Endothelial cell of umbilical vein (primary cell): ENCODE results near the gene PRAMEF5. TPM values are rescaled to one million over a fixed set of nuclear protein-coding genes. Genes with fewer than 3 reads are reported as not detected.
"Not testable (repeated sequence)": the region's sequence is repeated elsewhere in the genome, so short reads cannot be mapped to it uniquely, and the experiment has no call there.

Experiments used
- BruUV-seq: library from RNA; stranded (reverse); fragments of 400-500 nt; replicated peaks from 2 replicates; lab custom pipeline; 2021; lab: Mats Ljungman, UMichigan
- CTCF ChIA-PET: fragments of 300-600, 350-600 bp; sonication (Branson Sonifier 250); formaldehyde crosslinking; loops from one replicate; lab custom pipeline; 2021; ENCODE audit warnings: antibody characterized with exemption, inconsistent platforms; lab: Charles Lee
- POLR2A ChIA-PET: fragments of 300-600, 350-600 bp; sonication (Branson Sonifier 250); formaldehyde crosslinking; loops from one replicate; lab custom pipeline; 2021; ENCODE audit warnings: antibody characterized with exemption, inconsistent platforms; lab: Charles Lee
- DNase-seq: peaks from one replicate; pipeline ENCODE4 v3.0.0-alpha.2; 2011; ENCODE audit warnings: low read depth, low spot score
- FAIRE-seq: peaks from 2 replicates; lab custom pipeline; 2011; peaks lifted over from hg19 to GRCh38; lab: Jason Lieb, UNC
- H2AFZ ChIP-seq: 2 replicates; pipeline ENCODE4 v1.6.0; 2012; ENCODE audit warnings: low read depth, low read length, control low read depth, inconsistent platforms
- H3K27ac ChIP-seq: 2 replicates; pipeline ENCODE4 v1.5.1; 2011; ENCODE audit warnings: low read depth, mild to moderate bottlenecking, control low read depth, low read length, moderate library complexity; ENCODE audit not compliant: insufficient read depth
- H3K27me3 ChIP-seq, 2 experiments: 2 replicates each; pipeline versions ENCODE4 v1.6.0 to v1.6.1; 2011; ENCODE audit warnings: low read length in 2 of 2, mixed read lengths in 1 of 2; ENCODE audit not compliant: control insufficient read depth in 2 of 2, insufficient read depth in 2 of 2
- H3K36me3 ChIP-seq, 2 experiments: 2 replicates in 1 of 2; 3 replicates in 1 of 2; pipeline ENCODE4 v1.5.1; 2011; ENCODE audit warnings: low read length in 2 of 2, mild to moderate bottlenecking in 1 of 2, moderate library complexity in 1 of 2; ENCODE audit not compliant: control insufficient read depth in 2 of 2, insufficient read depth in 2 of 2; ENCODE audit errors: extremely low read depth in 1 of 2
- H3K4me1 ChIP-seq: 3 replicates; pipeline ENCODE4 v1.5.1; 2011; ENCODE audit warnings: mild to moderate bottlenecking, low read length; ENCODE audit not compliant: control insufficient read depth, insufficient read depth; ENCODE audit errors: extremely low read depth
- H3K4me2 ChIP-seq: 2 replicates; pipeline ENCODE4 v1.6.1; 2011; ENCODE audit warnings: low read length, control low read depth, mixed read lengths; ENCODE audit not compliant: insufficient read depth
- H3K4me3 ChIP-seq, 3 experiments: fragments of 200-600 bp in 1 of 3; sonication (generic), shearing (Covaris generic) in 1 of 3; replicated peaks in 1 of 3; 2 replicates each; pipeline ENCODE4 v1.5.1; 2011 to 2016; ENCODE audit warnings: control low read depth in 3 of 3, low read length in 3 of 3, mild to moderate bottlenecking in 2 of 3, inconsistent platforms in 1 of 3, low read depth in 1 of 3, moderate library complexity in 1 of 3; ENCODE audit not compliant: insufficient read depth in 1 of 3
- H3K79me2 ChIP-seq: 2 replicates; pipeline ENCODE4 v1.6.0; 2012; ENCODE audit warnings: low read length, inconsistent platforms; ENCODE audit not compliant: control insufficient read depth, insufficient read depth
- H3K9ac ChIP-seq: replicated peaks from 2 replicates; pipeline ENCODE3; 2011; ENCODE audit warnings: low read length, control low read depth; ENCODE audit not compliant: insufficient read depth; ENCODE audit errors: extremely low read depth
- H3K9me1 ChIP-seq: replicated peaks from 3 replicates; pipeline ENCODE4 v1.6.0; 2011; ENCODE audit warnings: mild to moderate bottlenecking, low read length; ENCODE audit not compliant: control insufficient read depth, insufficient read depth; ENCODE audit errors: extremely low read depth
- H3K9me3 ChIP-seq: replicated peaks from 2 replicates; pipeline ENCODE4 v1.5.1; 2012; ENCODE audit warnings: low read length, inconsistent platforms; ENCODE audit not compliant: control insufficient read depth, insufficient read depth
- H4K20me1 ChIP-seq: replicated peaks from 2 replicates; pipeline ENCODE3; 2011; ENCODE audit warnings: mild to moderate bottlenecking, low read length; ENCODE audit not compliant: control insufficient read depth, insufficient read depth; ENCODE audit errors: extremely low read depth
- CTCF ChIP-seq, 2 donors: IDR thresholded peaks; 1 replicate in 1 of 2; 2 replicates in 1 of 2; pipeline ENCODE4 v1.5.1; 2011; ENCODE audit warnings: low read length in 2 of 2, mild to moderate bottlenecking in 2 of 2, moderate library complexity in 2 of 2, control low read depth in 1 of 2, inconsistent platforms in 1 of 2, low read depth in 1 of 2; ENCODE audit not compliant: insufficient read depth in 1 of 2; ENCODE audit errors: extremely low read depth in 1 of 2
- EZH2 ChIP-seq: IDR thresholded peaks from 2 replicates; pipeline ENCODE4 v1.6.1; 2012; ENCODE audit warnings: borderline replicate concordance, low read depth, mild to moderate bottlenecking, moderate library complexity, low read length, inconsistent platforms; ENCODE audit not compliant: severe bottlenecking
- FOS ChIP-seq: IDR thresholded peaks from 2 replicates; pipeline ENCODE4 v1.6.1; 2011; ENCODE audit warnings: mild to moderate bottlenecking, low read length, moderate library complexity, borderline replicate concordance; ENCODE audit not compliant: insufficient read depth
- GATA2 ChIP-seq: IDR thresholded peaks from 2 replicates; pipeline ENCODE4 v1.7.0; 2011; ENCODE audit warnings: low read depth, mild to moderate bottlenecking, moderate library complexity, mixed read lengths, low read length; ENCODE audit not compliant: insufficient read length, insufficient read depth
- JUN ChIP-seq: IDR thresholded peaks from 2 replicates; pipeline ENCODE4 v1.6.1; 2011; ENCODE audit warnings: borderline replicate concordance, low read depth; ENCODE audit not compliant: insufficient read length, insufficient read depth
- MYC ChIP-seq: IDR thresholded peaks from one replicate; pipeline ENCODE4 v1.6.1; 2011; ENCODE audit warnings: mild to moderate bottlenecking, low read depth, low read length
- POLR2A ChIP-seq: IDR thresholded peaks from 2 replicates; pipeline ENCODE4 v1.6.1; 2012; ENCODE audit warnings: low read depth, mild to moderate bottlenecking, control low read depth, low read length
- POLR2AphosphoS5 ChIP-seq: IDR thresholded peaks from 2 replicates; pipeline ENCODE4 v1.6.1; 2012; ENCODE audit warnings: low read depth, mild to moderate bottlenecking, control low read depth, low read length, moderate library complexity; ENCODE audit not compliant: insufficient read depth
- dilution Hi-C: fragments of 300-500 bp; cut with MboI; formaldehyde crosslinking; loops from one replicate; pipeline ENCODE4 v1.15.0; 2019; ENCODE audit warnings: low sequenced_read_pairs; ENCODE audit not compliant: extremely low pct_ligation_motif_present
- intact Hi-C: fragments of 100-400 bp; cut with micrococcal nuclease; formaldehyde crosslinking; loops from one replicate; pipeline ENCODE4 v1.10.0; 2022
- polyA plus RNA-seq, 4 experiments: library from polyadenylated mRNA; depleted of rRNA in 3 of 4; stranded (reverse) in 3 of 4; unstranded in 1 of 4; fragments of >200 nt; gene quantifications; 2 replicates each; pipeline versions ENCODE4 v1.2.1 to v1.2.3, GENCODE V29; 2011 to 2012; ENCODE audit warnings: missing spikeins in 1 of 4
- total RNA-seq: library from RNA; stranded (reverse); gene quantifications from 2 replicates; pipeline ENCODE4 v1.2.3, GENCODE V29; 2021

PRAMEF5 gene
- total and polyA plus RNA-seq, 2 donors (not counting 3 experiments of a cell fraction or from before 2014, with no cell fraction given): not detected

DNA sequence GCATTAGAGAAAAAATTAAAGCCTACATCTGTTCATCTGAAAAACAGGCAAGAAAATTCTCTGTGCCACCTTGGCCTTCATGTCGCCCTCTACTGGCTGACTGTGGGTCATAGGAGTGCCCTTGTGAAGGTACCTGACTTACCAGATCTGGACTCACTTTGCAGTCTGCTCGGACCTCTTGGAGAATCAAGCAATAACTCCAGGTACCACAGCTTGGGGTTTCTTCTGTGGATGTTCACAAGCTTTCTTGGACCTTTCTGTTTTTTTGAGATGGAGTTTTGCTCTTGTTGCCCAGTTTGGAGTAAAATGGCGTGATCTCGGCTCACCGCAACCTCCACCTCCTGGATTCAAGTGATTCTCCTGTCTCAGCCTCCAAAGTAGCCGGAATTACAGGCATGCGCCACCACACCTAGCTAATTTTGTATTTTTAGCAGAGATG lies 25.6 kb upstream of the PRAMEF5 start:
- H4K20me1 ChIP-seq: no peaks in the 10 kb centered on the region
- ChIA-PET CTCF (no interaction called here), POLR2A (no interaction called here)
- BruUV-seq: no TSS peak
- intact Hi-C loops: no loop called here
- no peaks in the 10 kb centered on the region for H3K9me1 ChIP-seq
- H3K4me2 ChIP-seq: no peak overlapping the region
- no peaks in the 10 kb centered on the region for H3K36me3 ChIP-seq
- TF ChIP-seq GATA2 (no peak), JUN (no peak), POLR2AphosphoS5 (no peak), POLR2A (no peak), FOS (no peak), CTCF (IDR thresholded peaks at IDR 0.05; ENCODE audit: extremely low read depth in 1 of 2, insufficient read depth in 1 of 2, low read depth in 1 of 2, low read length in 2 of 2) (no peak), EZH2 (no peak), MYC (no peak)
- DNase-seq (no peak), FAIRE-seq (no peak)
- no peak overlapping the region for H3K4me3 ChIP-seq
- no peak overlapping the region for H3K9ac ChIP-seq
- no peaks in the 10 kb centered on the region for H3K4me1 ChIP-seq
- dilution Hi-C loops: no loop called here
- H3K79me2 ChIP-seq: no peaks in the 10 kb centered on the region
- no peak overlapping the region for H2AFZ ChIP-seq
- H3K27me3 ChIP-seq: no peaks in the 10 kb centered on the region
- no peak overlapping the region for H3K27ac ChIP-seq
- H3K9me3 ChIP-seq: peaks cover 2% of the 10 kb centered on the region

- POLR2A ChIA-PET, H3K79me2 ChIP-seq, CTCF ChIA-PET, intact Hi-C loops, dilution Hi-C loops, H3K27ac ChIP-seq, H3K9me1 ChIP-seq, H3K9me3 ChIP-seq, H3K36me3 ChIP-seq, H3K4me1 ChIP-seq, DNase-seq, H3K4me3 ChIP-seq, H3K27me3 ChIP-seq, H3K9ac ChIP-seq, FAIRE-seq, H4K20me1 ChIP-seq, H2AFZ ChIP-seq, BruUV-seq, H3K4me2 ChIP-seq: not testable (repeated sequence)
Observed at GRCh38 chr1:13230096-13230495, 23.9 kb upstream of the PRAMEF5 start.

- FAIRE-seq, H3K27ac ChIP-seq, H3K79me2 ChIP-seq, H2AFZ ChIP-seq, H3K4me3 ChIP-seq, H3K4me2 ChIP-seq, H3K4me1 ChIP-seq, H3K9me1 ChIP-seq, POLR2A ChIA-PET, H3K9ac ChIP-seq, dilution Hi-C loops, BruUV-seq, H3K27me3 ChIP-seq, DNase-seq, CTCF ChIA-PET, intact Hi-C loops, H3K9me3 ChIP-seq, H3K36me3 ChIP-seq, H4K20me1 ChIP-seq: not testable (repeated sequence)
Observed at GRCh38 chr1:13230601-13231000, 23.4 kb upstream of the PRAMEF5 start.
